HL-60/S4 treated with retinoic acid at 250 ng/mL for 4 days and 3 days (cell line): ENCODE results near the gene KAT2A.

ENCODE experiments used
- in situ Hi-C: fragments of 300-500 bp; cut with MboI; formaldehyde crosslinking; loops from 2 replicates; pipeline ENCODE4 v1.7.0; 2022; ENCODE audit warnings: low sequenced_read_pairs

Gene KAT2A

GRCh38 chr17:42135664-42136653 lies 14.8 kb upstream of the KAT2A start:
- in situ Hi-C loops = no loop called here

GRCh38 chr17:42135151-42135550 lies 14.0 kb upstream of the KAT2A start:
- in situ Hi-C loops = no loop called here

- in situ Hi-C loops = no loop called here
These were observed 12.4 kb upstream of the KAT2A start for GRCh38 chr17:42133461-42134041.

GRCh38 chr17:42132941-42133340 lies 11.8 kb upstream of the KAT2A start:
- in situ Hi-C loops = no loop called here

GRCh38 chr17:42131981-42132432 lies 10.8 kb upstream of the KAT2A start:
- in situ Hi-C loops = no loop called here

GRCh38 chr17:42131232-42131631 lies 10.1 kb upstream of the KAT2A start:
- in situ Hi-C loops = no loop called here

GRCh38 chr17:42130310-42130936 lies 9.3 kb upstream of the KAT2A start:
- in situ Hi-C loops = no loop called here

GRCh38 chr17:42129109-42129837 lies 8.1 kb upstream of the KAT2A start:
- in situ Hi-C loops = no loop called here

- in situ Hi-C loops = no loop called here
These were observed 6.2 kb upstream of the KAT2A start for GRCh38 chr17:42127414-42127813.

GRCh38 chr17:42126836-42127235 lies 5.7 kb upstream of the KAT2A start:
- in situ Hi-C loops = no loop called here

- in situ Hi-C loops = no loop called here
These were observed 4.4 kb upstream of the KAT2A start for GRCh38 chr17:42125565-42125964.

GRCh38 chr17:42124256-42124655 lies 3.1 kb upstream of the KAT2A start:
- in situ Hi-C loops = loop anchor here (25.0 kb wide), 1 partner anchor 387 kb away; the partner anchor contains the start of gene HAP1

GRCh38 chr17:42122371-42123303 lies 1.5 kb upstream of the KAT2A start, which contains the start of gene HSPB9:
TSS of gene HSPB9 (plus strand) at chr17:42122804. CDS start at chr17:42122851, 47 bp downstream.
- in situ Hi-C loops = loop anchor here (25.0 kb wide), 1 partner anchor 385 kb away; the partner anchor contains the start of gene HAP1

GRCh38 chr17:42120161-42120769 lies 902 bp downstream of the KAT2A start:
- in situ Hi-C loops = loop anchor here (25.0 kb wide), 1 partner anchor 383 kb away; the partner anchor contains the start of gene HAP1

- in situ Hi-C loops = loop anchor here (10.0 to 25.0 kb wide), 2 partner anchors 154 to 382 kb away; partner anchors contain the start of genes CNP and HAP1
These were observed 1.9 kb downstream of the KAT2A start for GRCh38 chr17:42119301-42119700.

GRCh38 chr17:42118545-42118944 lies 2.6 kb downstream of the KAT2A start:
- in situ Hi-C loops = loop anchor here (10.0 to 25.0 kb wide), 2 partner anchors 154 to 381 kb away; partner anchors contain the start of genes CNP and HAP1

GRCh38 chr17:42118126-42118510 lies 3.0 kb downstream of the KAT2A start:
- in situ Hi-C loops = loop anchor here (10.0 to 25.0 kb wide), 2 partner anchors 153 to 381 kb away; partner anchors contain the start of genes CNP and HAP1

- in situ Hi-C loops = loop anchor here (10.0 to 25.0 kb wide), 2 partner anchors 153 to 380 kb away; partner anchors contain the start of genes CNP and HAP1
These were observed 3.6 kb downstream of the KAT2A start for GRCh38 chr17:42117397-42118125.
